GM12878 (cell line): ENCODE results near the gene COX6B1. TPM values are rescaled to one million over a fixed set of nuclear protein-coding genes. Genes with fewer than 3 reads are reported as not detected.

ENCODE experiments used
- ATF7 ChIP-seq: fragments of 450-650 bp; IDR thresholded peaks from 2 replicates; pipeline ENCODE4 v1.6.1; 2016; ENCODE audit warnings: low read depth, mild to moderate bottlenecking
- BACH1 ChIP-seq: fragments of 450-650 bp; IDR thresholded peaks from 2 replicates; pipeline ENCODE4 v1.6.1; 2017; ENCODE audit warnings: mild to moderate bottlenecking, borderline replicate concordance
- BMI1 ChIP-seq: fragments of 450-650 bp; IDR thresholded peaks from 2 replicates; pipeline ENCODE4 v1.6.1; 2016; ENCODE audit warnings: mild to moderate bottlenecking, moderate library complexity, borderline replicate concordance
- BRCA1 ChIP-seq: IDR thresholded peaks from 2 replicates; pipeline ENCODE4 v1.6.1; 2011; ENCODE audit warnings: low read depth, low read length, improper control_type of control experiment
- EGR1 ChIP-seq, 2 experiments: IDR thresholded peaks; 1 replicate in 1 of 2; 2 replicates in 1 of 2; pipeline ENCODE4 v1.6.1; 2011 to 2012; ENCODE audit warnings: low read depth in 2 of 2, low read length in 2 of 2, borderline replicate concordance in 1 of 2, mild to moderate bottlenecking in 1 of 2, moderate library complexity in 1 of 2
- EP300 ChIP-seq, 2 experiments: fragments of 150-350 bp in 1 of 2; IDR thresholded peaks; 2 replicates each; pipeline ENCODE4 v1.6.1; 2011 to 2012; ENCODE audit warnings: low read depth in 2 of 2, low read length in 2 of 2, borderline replicate concordance in 1 of 2, improper control_type of control experiment in 1 of 2, inconsistent platforms in 1 of 2; ENCODE audit not compliant: control insufficient read depth in 1 of 2
- HCFC1 ChIP-seq: fragments of 150-350 bp; IDR thresholded peaks from 2 replicates; pipeline ENCODE4 v1.6.1; 2014; ENCODE audit warnings: low read length
- IKZF1 ChIP-seq: fragments of 450-650 bp; conservative IDR thresholded peaks from 2 replicates; pipeline ENCODE4 v1.6.1; 2017; ENCODE audit warnings: antibody characterized with exemption, mild to moderate bottlenecking
- MTA2 ChIP-seq: fragments of 450-650 bp; IDR thresholded peaks from 2 replicates; pipeline ENCODE4 v1.6.1; 2016; ENCODE audit warnings: low read depth, mild to moderate bottlenecking, moderate library complexity
- PAX5 ChIP-seq: IDR thresholded peaks from 2 replicates; pipeline ENCODE4 v1.6.1; 2011; ENCODE audit warnings: low read depth, low read length, borderline replicate concordance
- RELA ChIP-seq: fragments of 450-650 bp; IDR thresholded peaks from 2 replicates; pipeline ENCODE4 v1.8.0; 2014; ENCODE audit warnings: borderline replicate concordance; ENCODE audit not compliant: partially characterized antibody
- RFX5 ChIP-seq: IDR thresholded peaks from 2 replicates; pipeline ENCODE4 v1.6.1; 2011; ENCODE audit warnings: low read depth, low read length, improper control_type of control experiment
- SIN3A ChIP-seq: IDR thresholded peaks from 2 replicates; pipeline ENCODE4 v1.6.1; 2012; ENCODE audit warnings: low read depth, low read length, improper control_type of control experiment
- SP1 ChIP-seq: IDR thresholded peaks from one replicate; pipeline ENCODE4 v1.6.1; 2011; ENCODE audit warnings: low read depth, low read length
- SRF ChIP-seq, 2 experiments: IDR thresholded peaks; 2 replicates each; pipeline ENCODE4 v1.6.1; 2011; ENCODE audit warnings: low read depth in 2 of 2, low read length in 2 of 2, mild to moderate bottlenecking in 1 of 2, moderate library complexity in 1 of 2
- TARDBP ChIP-seq: IDR thresholded peaks from 2 replicates; pipeline ENCODE4 v1.6.1; 2016; ENCODE audit warnings: borderline replicate concordance
- TCF12 ChIP-seq: IDR thresholded peaks from 2 replicates; pipeline ENCODE4 v1.6.1; 2011; ENCODE audit warnings: low read depth, mild to moderate bottlenecking, low read length
- TCF3 ChIP-seq: IDR thresholded peaks from 2 replicates; pipeline ENCODE4 v1.6.1; 2012; ENCODE audit warnings: low read depth, mild to moderate bottlenecking, low read length, borderline replicate concordance; ENCODE audit not compliant: insufficient read depth
- polyA plus RNA-seq, 11 experiments: library from polyadenylated mRNA; depleted of rRNA in 4 of 11; unstranded in 6 of 11; stranded (reverse) in 5 of 11; fragments of >200 nt; fragmentation: Nextera tagmentation in 4 of 11; fragmentation: Illumina TruSeq in 1 of 11; extraction: Ambion mirVana in 4 of 11; extraction: Trizol in 1 of 11; gene quantifications; 1 replicate in 1 of 11; 2 replicates in 10 of 11; pipeline versions ENCODE4 v1.2.1 to v1.2.3, GENCODE V29; 2011 to 2016; ENCODE audit warnings: inconsistent platforms in 2 of 11, missing spikeins in 2 of 11, low read depth in 1 of 11
- total RNA-seq, 4 experiments: library from RNA; depleted of rRNA in 3 of 4; stranded (reverse); fragments of >200 nt in 3 of 4; fragmentation: Illumina TruSeq in 1 of 4; extraction: Trizol in 1 of 4; gene quantifications; 2 replicates each; pipeline versions ENCODE4 v1.2.1 to v1.2.3, GENCODE V29; 2013 to 2021
- TF ChIP-seq, protein P1 (sequence below): fragments of 450-650 bp; IDR thresholded peaks from 2 replicates; pipeline ENCODE4 v1.6.1; 2017; ENCODE audit warnings: mild to moderate bottlenecking, moderate library complexity
- TF ChIP-seq, protein P2 (sequence below), 3 experiments: IDR thresholded peaks in 2 of 3; conservative IDR thresholded peaks in 1 of 3; 2 replicates each; pipeline ENCODE4 v1.5.1; 2011; ENCODE audit warnings: low read depth in 3 of 3, low read length in 3 of 3, mild to moderate bottlenecking in 3 of 3, control low read depth in 2 of 3, moderate library complexity in 2 of 3, inconsistent platforms in 1 of 3, mixed read lengths in 1 of 3; ENCODE audit not compliant: control insufficient read depth in 2 of 3, insufficient read depth in 1 of 3; ENCODE audit errors: extremely low read depth in 1 of 3
- TF ChIP-seq, protein P3 (sequence below): fragments of 450-650 bp; IDR thresholded peaks from 2 replicates; pipeline ENCODE4 v1.6.1; 2018; ENCODE audit warnings: borderline replicate concordance, mild to moderate bottlenecking; ENCODE audit not compliant: partially characterized antibody

COX6B1 gene
- total and polyA plus RNA-seq, 10 of the 15 experiments (the other 5 are each of a cell fraction or from before 2014, with no cell fraction given) = 500 to 1,700 (median 862) TPM

GRCh38 chr19:35612559-35613321, 35.4 kb upstream of the COX6B1 start, which contains the start of gene HAUS5 (continued):
- TF ChIP-seq BMI1 = no peak
- TF ChIP-seq, protein P1, sequence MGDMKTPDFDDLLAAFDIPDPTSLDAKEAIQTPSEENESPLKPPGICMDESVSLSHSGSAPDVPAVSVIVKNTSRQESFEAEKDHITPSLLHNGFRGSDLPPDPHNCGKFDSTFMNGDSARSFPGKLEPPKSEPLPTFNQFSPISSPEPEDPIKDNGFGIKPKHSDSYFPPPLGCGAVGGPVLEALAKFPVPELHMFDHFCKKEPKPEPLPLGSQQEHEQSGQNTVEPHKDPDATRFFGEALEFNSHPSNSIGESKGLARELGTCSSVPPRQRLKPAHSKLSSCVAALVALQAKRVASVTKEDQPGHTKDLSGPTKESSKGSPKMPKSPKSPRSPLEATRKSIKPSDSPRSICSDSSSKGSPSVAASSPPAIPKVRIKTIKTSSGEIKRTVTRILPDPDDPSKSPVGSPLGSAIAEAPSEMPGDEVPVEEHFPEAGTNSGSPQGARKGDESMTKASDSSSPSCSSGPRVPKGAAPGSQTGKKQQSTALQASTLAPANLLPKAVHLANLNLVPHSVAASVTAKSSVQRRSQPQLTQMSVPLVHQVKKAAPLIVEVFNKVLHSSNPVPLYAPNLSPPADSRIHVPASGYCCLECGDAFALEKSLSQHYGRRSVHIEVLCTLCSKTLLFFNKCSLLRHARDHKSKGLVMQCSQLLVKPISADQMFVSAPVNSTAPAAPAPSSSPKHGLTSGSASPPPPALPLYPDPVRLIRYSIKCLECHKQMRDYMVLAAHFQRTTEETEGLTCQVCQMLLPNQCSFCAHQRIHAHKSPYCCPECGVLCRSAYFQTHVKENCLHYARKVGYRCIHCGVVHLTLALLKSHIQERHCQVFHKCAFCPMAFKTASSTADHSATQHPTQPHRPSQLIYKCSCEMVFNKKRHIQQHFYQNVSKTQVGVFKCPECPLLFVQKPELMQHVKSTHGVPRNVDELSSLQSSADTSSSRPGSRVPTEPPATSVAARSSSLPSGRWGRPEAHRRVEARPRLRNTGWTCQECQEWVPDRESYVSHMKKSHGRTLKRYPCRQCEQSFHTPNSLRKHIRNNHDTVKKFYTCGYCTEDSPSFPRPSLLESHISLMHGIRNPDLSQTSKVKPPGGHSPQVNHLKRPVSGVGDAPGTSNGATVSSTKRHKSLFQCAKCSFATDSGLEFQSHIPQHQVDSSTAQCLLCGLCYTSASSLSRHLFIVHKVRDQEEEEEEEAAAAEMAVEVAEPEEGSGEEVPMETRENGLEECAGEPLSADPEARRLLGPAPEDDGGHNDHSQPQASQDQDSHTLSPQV = no peak
- 0 out of 2 replicates have a peak, but pooled peaks have one; percentile 49 for TF ChIP-seq BACH1
- peak in 1 of 2 experiments; percentile 57; a peak in 1 of 4 replicates for TF ChIP-seq EP300 (IDR thresholded peaks at IDR 0.05; ENCODE audit: borderline replicate concordance in 1 of 2, control insufficient read depth in 1 of 2, low read depth in 2 of 2, low read length in 2 of 2)
- TF ChIP-seq, protein P2, sequence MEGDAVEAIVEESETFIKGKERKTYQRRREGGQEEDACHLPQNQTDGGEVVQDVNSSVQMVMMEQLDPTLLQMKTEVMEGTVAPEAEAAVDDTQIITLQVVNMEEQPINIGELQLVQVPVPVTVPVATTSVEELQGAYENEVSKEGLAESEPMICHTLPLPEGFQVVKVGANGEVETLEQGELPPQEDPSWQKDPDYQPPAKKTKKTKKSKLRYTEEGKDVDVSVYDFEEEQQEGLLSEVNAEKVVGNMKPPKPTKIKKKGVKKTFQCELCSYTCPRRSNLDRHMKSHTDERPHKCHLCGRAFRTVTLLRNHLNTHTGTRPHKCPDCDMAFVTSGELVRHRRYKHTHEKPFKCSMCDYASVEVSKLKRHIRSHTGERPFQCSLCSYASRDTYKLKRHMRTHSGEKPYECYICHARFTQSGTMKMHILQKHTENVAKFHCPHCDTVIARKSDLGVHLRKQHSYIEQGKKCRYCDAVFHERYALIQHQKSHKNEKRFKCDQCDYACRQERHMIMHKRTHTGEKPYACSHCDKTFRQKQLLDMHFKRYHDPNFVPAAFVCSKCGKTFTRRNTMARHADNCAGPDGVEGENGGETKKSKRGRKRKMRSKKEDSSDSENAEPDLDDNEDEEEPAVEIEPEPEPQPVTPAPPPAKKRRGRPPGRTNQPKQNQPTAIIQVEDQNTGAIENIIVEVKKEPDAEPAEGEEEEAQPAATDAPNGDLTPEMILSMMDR (IDR thresholded peaks at IDR 0.05 in 2 of 3, conservative IDR thresholded peaks at IDR 0.05 in 1 of 3; ENCODE audit: control insufficient read depth in 2 of 3, extremely low read depth in 1 of 3, insufficient read depth in 1 of 3, low read depth in 3 of 3, low read length in 3 of 3) = peak in 1 of 3 experiments; percentile 24; a peak in 1 of 6 replicates
- 0 out of 2 replicates have a peak, but pooled peaks have one; percentile 37 for TF ChIP-seq TARDBP
- peak; percentile 81 for TF ChIP-seq BRCA1
- TF ChIP-seq SP1 = peak; percentile 65
- 0 out of 2 replicates have a peak, but pooled peaks have one; percentile 60 for TF ChIP-seq TCF12
- TF ChIP-seq TCF3 = 0 out of 2 replicates have a peak, but pooled peaks have one; percentile 19
- peak; percentile 100 for TF ChIP-seq RFX5
- peak; percentile 99 for TF ChIP-seq ATF7
- TF ChIP-seq HCFC1 = peak; percentile 77
- TF ChIP-seq, protein P3, sequence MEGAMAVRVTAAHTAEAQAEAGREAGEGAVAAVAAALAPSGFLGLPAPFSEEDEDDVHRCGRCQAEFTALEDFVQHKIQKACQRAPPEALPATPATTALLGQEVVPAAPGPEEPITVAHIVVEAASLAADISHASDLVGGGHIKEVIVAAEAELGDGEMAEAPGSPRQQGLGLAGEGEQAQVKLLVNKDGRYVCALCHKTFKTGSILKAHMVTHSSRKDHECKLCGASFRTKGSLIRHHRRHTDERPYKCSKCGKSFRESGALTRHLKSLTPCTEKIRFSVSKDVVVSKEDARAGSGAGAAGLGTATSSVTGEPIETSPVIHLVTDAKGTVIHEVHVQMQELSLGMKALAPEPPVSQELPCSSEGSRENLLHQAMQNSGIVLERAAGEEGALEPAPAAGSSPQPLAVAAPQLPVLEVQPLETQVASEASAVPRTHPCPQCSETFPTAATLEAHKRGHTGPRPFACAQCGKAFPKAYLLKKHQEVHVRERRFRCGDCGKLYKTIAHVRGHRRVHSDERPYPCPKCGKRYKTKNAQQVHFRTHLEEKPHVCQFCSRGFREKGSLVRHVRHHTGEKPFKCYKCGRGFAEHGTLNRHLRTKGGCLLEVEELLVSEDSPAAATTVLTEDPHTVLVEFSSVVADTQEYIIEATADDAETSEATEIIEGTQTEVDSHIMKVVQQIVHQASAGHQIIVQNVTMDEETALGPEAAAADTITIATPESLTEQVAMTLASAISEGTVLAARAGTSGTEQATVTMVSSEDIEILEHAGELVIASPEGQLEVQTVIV = no peak
- TF ChIP-seq IKZF1 = peak; percentile 85
- TF ChIP-seq MTA2 = 0 out of 2 replicates have a peak, but pooled peaks have one; percentile 2
- TF ChIP-seq RELA = peak; percentile 99
- TF ChIP-seq SIN3A = peak; percentile 75
- peak; percentile 56 to 92 for TF ChIP-seq SRF (IDR thresholded peaks at IDR 0.05; ENCODE audit: low read depth in 2 of 2, low read length in 2 of 2)
- no peak for TF ChIP-seq EGR1 (IDR thresholded peaks at IDR 0.05; ENCODE audit: borderline replicate concordance in 1 of 2, low read depth in 2 of 2, low read length in 2 of 2)
- TF ChIP-seq PAX5 = peak; percentile 21; the same call in 1 of the 2 replicates
